H7 (cell line): Measurements from ENCODE around the gene LAPTM5. TPM values are rescaled to one million over a fixed set of nuclear protein-coding genes. Genes with fewer than 3 reads are reported as not detected.

Experiments
- DNase-seq: peaks from one replicate; pipeline ENCODE4 v3.0.0; 2012
- H3K27me3 ChIP-seq: 2 replicates; pipeline ENCODE4 v1.6.0; 2011; ENCODE audit warnings: mild to moderate bottlenecking, low read length; ENCODE audit not compliant: control insufficient read depth, insufficient read depth
- H3K36me3 ChIP-seq: replicated peaks from 2 replicates; pipeline ENCODE4 v1.5.1; 2011; ENCODE audit warnings: low read length; ENCODE audit not compliant: control insufficient read depth, insufficient read depth
- H3K4me3 ChIP-seq: 2 replicates; pipeline ENCODE4 v1.5.1; 2011; ENCODE audit warnings: low read depth, mild to moderate bottlenecking, control low read depth, low read length, moderate library complexity; ENCODE audit not compliant: insufficient read depth
- total RNA-seq: library from RNA; depleted of rRNA; stranded (reverse); fragments of >200 nt; shearing (Covaris generic); gene quantifications from 2 replicates; pipeline ENCODE4 v1.2.3, GENCODE V29; 2014

The LAPTM5 gene
- total RNA-seq, 1 experiment from 2014 or later = 0.28 TPM

- Histone ChIP-seq H3K36me3 (no peaks in the 10 kb centered on the region), H3K27me3 (no peaks in the 10 kb centered on the region), H3K4me3 (no peak overlapping the region)
- DNase-seq = no peak
These were observed 22.8 kb upstream of the LAPTM5 start for GRCh38 chr1:30780409-30780808.

- H3K27me3 ChIP-seq = no peaks in the 10 kb centered on the region
- no peaks in the 10 kb centered on the region for H3K36me3 ChIP-seq
- peak; percentile 97 for DNase-seq
- H3K4me3 ChIP-seq = no peak overlapping the region
These were observed 21.9 kb upstream of the LAPTM5 start for GRCh38 chr1:30779294-30780071.

- Histone ChIP-seq H3K4me3 (no peak overlapping the region), H3K27me3 (no peaks in the 10 kb centered on the region), H3K36me3 (no peaks in the 10 kb centered on the region)
- no peak for DNase-seq
These were observed 21.4 kb upstream of the LAPTM5 start for GRCh38 chr1:30778979-30779293.

- H3K27me3 ChIP-seq = no peaks in the 10 kb centered on the region
- H3K4me3 ChIP-seq = no peak overlapping the region
- no peaks in the 10 kb centered on the region for H3K36me3 ChIP-seq
- no peak for DNase-seq
These were observed 20.8 kb upstream of the LAPTM5 start for GRCh38 chr1:30778154-30778978.

GRCh38 chr1:30777904-30778153 lies 20.3 kb upstream of the LAPTM5 start:
- DNase-seq = peak; percentile 74
- Histone ChIP-seq H3K36me3 (no peaks in the 10 kb centered on the region), H3K4me3 (no peak overlapping the region), H3K27me3 (no peaks in the 10 kb centered on the region)

- DNase-seq = no peak
- Histone ChIP-seq H3K36me3 (no peaks in the 10 kb centered on the region), H3K27me3 (no peaks in the 10 kb centered on the region), H3K4me3 (no peak overlapping the region)
These were observed 19.7 kb upstream of the LAPTM5 start for GRCh38 chr1:30777060-30777903.

GRCh38 chr1:30776097-30777059 lies 18.8 kb upstream of the LAPTM5 start:
- Histone ChIP-seq H3K4me3 (no peak overlapping the region), H3K36me3 (no peaks in the 10 kb centered on the region), H3K27me3 (no peaks in the 10 kb centered on the region)
- no peak for DNase-seq

GRCh38 chr1:30775433-30775975 lies 17.9 kb upstream of the LAPTM5 start:
- Histone ChIP-seq H3K36me3 (no peaks in the 10 kb centered on the region), H3K4me3 (no peak overlapping the region), H3K27me3 (no peaks in the 10 kb centered on the region)
- DNase-seq = no peak

- no peaks in the 10 kb centered on the region for H3K36me3 ChIP-seq
- DNase-seq = no peak
- no peak overlapping the region for H3K4me3 ChIP-seq
- H3K27me3 ChIP-seq = no peaks in the 10 kb centered on the region
These were observed 17.2 kb upstream of the LAPTM5 start for GRCh38 chr1:30774550-30775432.

GRCh38 chr1:30773722-30774358 lies 16.3 kb upstream of the LAPTM5 start:
- Histone ChIP-seq H3K4me3 (no peak overlapping the region), H3K36me3 (no peaks in the 10 kb centered on the region), H3K27me3 (no peaks in the 10 kb centered on the region)
- DNase-seq = no peak

GRCh38 chr1:30771005-30771404 lies 13.4 kb upstream of the LAPTM5 start:
- no peak for DNase-seq
- H3K36me3 ChIP-seq = no peaks in the 10 kb centered on the region
- no peaks in the 10 kb centered on the region for H3K27me3 ChIP-seq
- H3K4me3 ChIP-seq = no peak overlapping the region

GRCh38 chr1:30770150-30770549 lies 12.6 kb upstream of the LAPTM5 start:
- no peaks in the 10 kb centered on the region for H3K36me3 ChIP-seq
- H3K27me3 ChIP-seq = no peaks in the 10 kb centered on the region
- H3K4me3 ChIP-seq = no peak overlapping the region
- DNase-seq = peak; percentile 45
